IgD-negative memory B cell (primary cell): ENCODE measurements around the gene TLR10. TPM values are rescaled to one million over a fixed set of nuclear protein-coding genes. Genes with fewer than 3 reads are reported as not detected.
A peak's percentile ranks its signal among the peaks of the same experiment; 100 is the strongest.
"Not testable (repeated sequence)": the region's sequence is repeated elsewhere in the genome, so short reads cannot be mapped to it uniquely, and the experiment has no call there.

Source experiments
- H3K27ac Mint-ChIP-seq, 3 donors: one replicate each; pipeline ENCODE4 v1.8.0; 2020 to 2022; ENCODE audit warnings: mild to moderate bottlenecking in 3 of 3, mixed read lengths in 3 of 3, moderate library complexity in 1 of 3
- H3K27me3 Mint-ChIP-seq: one replicate; pipeline ENCODE4 v1.8.0; 2021; ENCODE audit warnings: mixed read lengths
- H3K36me3 Mint-ChIP-seq: one replicate; pipeline ENCODE4 v1.8.0; 2020; ENCODE audit warnings: mild to moderate bottlenecking, mixed read lengths
- H3K4me1 Mint-ChIP-seq, 3 donors: one replicate each; pipeline ENCODE4 v1.8.0; 2020 to 2022; ENCODE audit warnings: mixed read lengths in 3 of 3, mild to moderate bottlenecking in 1 of 3
- H3K4me3 Mint-ChIP-seq, 4 donors: one replicate each; pipeline ENCODE4 v1.8.0; 2020 to 2022; ENCODE audit warnings: mild to moderate bottlenecking in 4 of 4, mixed read lengths in 4 of 4, moderate library complexity in 3 of 4
- H3K9me3 Mint-ChIP-seq, 3 donors: one replicate each; pipeline ENCODE4 v1.8.0; 2020 to 2021; ENCODE audit warnings: mixed read lengths in 3 of 3, mild to moderate bottlenecking in 1 of 3
- polyA plus RNA-seq: library from polyadenylated mRNA; unstranded; fragments of 300-500 nt; fragmentation: Illumina TruSeq; gene quantifications from one replicate; pipeline ENCODE4 v1.2.3, GENCODE V29; 2021

TLR10 gene
- polyA plus RNA-seq, 1 donor from 2014 or later, result 183 TPM

DNA sequence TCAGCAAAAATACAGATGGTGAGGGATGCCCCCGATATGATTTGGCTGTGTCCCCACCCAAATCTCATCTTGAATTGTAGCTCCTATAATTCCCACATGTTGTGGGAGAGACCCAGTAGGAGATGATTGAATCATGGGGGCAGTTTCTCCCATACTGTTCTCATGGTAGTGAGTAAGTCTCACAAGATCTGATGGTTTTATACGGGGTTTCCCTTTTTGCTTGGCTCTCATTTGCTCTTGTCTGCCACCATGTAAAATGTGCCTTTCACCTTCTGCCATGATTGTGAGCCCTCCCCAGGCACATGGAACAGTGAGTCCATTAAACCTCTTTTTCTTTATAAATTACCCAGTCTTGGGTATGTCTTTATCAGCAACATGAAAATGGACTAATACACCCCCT lies 15.8 kb downstream of the TLR10 start:
- not testable (repeated sequence) for H3K36me3 Mint-ChIP-seq, H3K4me3 Mint-ChIP-seq, H3K27me3 Mint-ChIP-seq
- peak overlapping the region in 1 of 3 donors; percentile 86 for H3K27ac Mint-ChIP-seq
- peaks cover 55 to 60% (median 57%) of the 10 kb centered on the region in 3 donors for H3K4me1 Mint-ChIP-seq
- peaks cover 0 to 11% (median 7%) of the 10 kb centered on the region in 3 donors for H3K9me3 Mint-ChIP-seq

DNA sequence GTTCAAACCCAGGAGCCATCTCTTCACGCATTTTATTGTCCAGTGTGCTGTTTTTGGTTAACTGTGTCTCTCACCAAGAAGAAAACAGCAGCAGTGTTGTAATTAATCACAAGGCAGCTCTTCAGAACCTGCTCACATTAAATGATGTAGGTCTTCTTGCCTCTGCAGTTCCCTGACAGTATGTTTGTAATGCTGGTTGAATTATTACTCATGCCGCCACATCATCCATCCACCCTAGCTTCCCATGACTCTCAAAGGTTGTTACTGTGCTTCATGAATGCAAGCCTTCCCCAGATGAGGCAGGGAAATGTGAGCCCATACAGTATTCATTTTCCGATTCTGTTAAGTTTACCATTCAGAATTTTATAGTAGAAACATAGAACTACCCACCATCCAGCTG lies 17.4 kb downstream of the TLR10 start:
- no peak overlapping the region for H3K27ac Mint-ChIP-seq

GRCh38 chr4:38764277-38764676 lies 18.5 kb downstream of the TLR10 start:
- H3K4me1 Mint-ChIP-seq, result peaks cover 58 to 59% (median 58%) of the 10 kb centered on the region in 3 donors
- peak overlapping the region in 2 of 4 donors; percentile 65 to 73 for H3K4me3 Mint-ChIP-seq

More for the DNA sequence above, 17.4 kb downstream of the TLR10 start:
- Mint-ChIP-seq H3K9me3 (peaks cover 0 to 8% (median 4%) of the 10 kb centered on the region in 3 donors), H3K4me1 (peaks cover 60 to 63% (median 62%) of the 10 kb centered on the region in 3 donors), H3K27me3 (no peaks in the 10 kb centered on the region), H3K36me3 (peaks cover 7% of the 10 kb centered on the region), H3K4me3 (peak overlapping the region in 2 of 4 donors; percentile 37 to 67)

GRCh38 chr4:38762560-38762959 lies 20.2 kb downstream of the TLR10 start:
- Mint-ChIP-seq H3K27ac (peak overlapping the region; percentile 98 to 99 (median 98)), H3K27me3 (no peaks in the 10 kb centered on the region), H3K4me3 (peak overlapping the region; percentile 85 to 98 (median 93)), H3K4me1 (peaks cover 55 to 57% (median 56%) of the 10 kb centered on the region in 3 donors), H3K9me3 (peaks cover 0 to 6% (median 4%) of the 10 kb centered on the region in 3 donors), H3K36me3 (peaks cover 5% of the 10 kb centered on the region)

More at GRCh38 chr4:38764277-38764676, 18.5 kb downstream of the TLR10 start:
- Mint-ChIP-seq H3K9me3 (peaks cover 0 to 8% (median 4%) of the 10 kb centered on the region in 3 donors), H3K36me3 (peaks cover 5% of the 10 kb centered on the region), H3K27me3 (no peaks in the 10 kb centered on the region), H3K27ac (peak overlapping the region; percentile 24 to 75 (median 71))

DNA sequence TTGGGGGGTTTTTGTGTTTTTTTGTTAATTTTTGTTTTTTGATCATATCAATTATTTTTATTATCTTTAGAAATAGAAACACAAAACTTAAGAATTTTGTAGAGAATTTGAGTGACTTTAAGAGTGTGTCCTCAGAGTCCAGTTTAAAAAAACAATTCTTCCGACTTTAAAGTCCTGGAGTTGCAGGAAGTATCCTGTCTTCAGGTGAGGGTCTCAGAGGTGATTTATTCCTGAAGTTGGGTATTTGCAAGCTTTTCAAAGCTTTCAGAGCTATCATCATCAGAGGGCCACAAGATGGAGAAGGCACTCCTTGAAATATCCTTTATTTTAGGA lies 23.0 kb downstream of the TLR10 start:
- H3K9me3 Mint-ChIP-seq, result no peaks in the 10 kb centered on the region
- peak overlapping the region; percentile 13 to 99 (median 64) for H3K27ac Mint-ChIP-seq
- peak overlapping the region in 2 of 4 donors; percentile 49 to 76 for H3K4me3 Mint-ChIP-seq
- H3K4me1 Mint-ChIP-seq, result peaks cover 47 to 51% (median 48%) of the 10 kb centered on the region in 3 donors
- peaks cover 4% of the 10 kb centered on the region for H3K36me3 Mint-ChIP-seq
- no peaks in the 10 kb centered on the region for H3K27me3 Mint-ChIP-seq

DNA sequence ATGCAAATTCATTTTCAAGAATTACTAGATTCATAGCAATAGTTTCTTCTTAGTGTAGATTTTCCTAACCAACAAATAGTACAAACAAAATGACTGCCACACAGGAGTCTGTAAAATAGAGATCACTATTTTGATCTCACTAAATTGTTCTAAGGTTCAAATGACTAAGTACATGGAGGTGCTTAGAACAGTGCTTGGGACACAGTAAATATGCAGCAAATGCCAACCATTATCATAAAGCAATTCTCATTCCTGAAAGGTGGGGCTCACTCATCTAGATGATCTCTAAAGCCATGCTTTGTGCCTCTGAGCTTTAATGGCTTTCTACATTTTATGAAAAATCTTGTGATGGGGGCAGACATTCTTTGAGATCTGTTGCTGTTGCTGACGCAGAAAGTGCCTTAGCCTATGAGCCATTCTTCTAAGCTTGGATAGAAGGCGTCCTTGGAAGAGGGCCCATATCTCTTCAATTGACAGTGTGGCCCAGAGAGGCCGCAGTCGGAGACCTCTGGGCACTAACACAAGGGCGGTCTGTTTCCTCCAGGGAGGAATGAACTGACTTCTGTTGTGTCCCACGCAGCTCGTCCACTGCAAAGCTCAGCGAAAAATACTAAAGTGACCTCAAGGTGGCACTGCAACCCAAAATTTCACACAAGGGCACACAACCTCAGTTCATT lies 23.5 kb downstream of the TLR10 start:
- Mint-ChIP-seq H3K27ac (peak overlapping the region; percentile 4 to 64 (median 13)), H3K36me3 (peaks cover 3% of the 10 kb centered on the region), H3K4me3 (peak overlapping the region in 2 of 4 donors; percentile 49 to 76), H3K9me3 (no peaks in the 10 kb centered on the region), H3K4me1 (peaks cover 44 to 49% (median 46%) of the 10 kb centered on the region in 3 donors), H3K27me3 (no peaks in the 10 kb centered on the region)

DNA sequence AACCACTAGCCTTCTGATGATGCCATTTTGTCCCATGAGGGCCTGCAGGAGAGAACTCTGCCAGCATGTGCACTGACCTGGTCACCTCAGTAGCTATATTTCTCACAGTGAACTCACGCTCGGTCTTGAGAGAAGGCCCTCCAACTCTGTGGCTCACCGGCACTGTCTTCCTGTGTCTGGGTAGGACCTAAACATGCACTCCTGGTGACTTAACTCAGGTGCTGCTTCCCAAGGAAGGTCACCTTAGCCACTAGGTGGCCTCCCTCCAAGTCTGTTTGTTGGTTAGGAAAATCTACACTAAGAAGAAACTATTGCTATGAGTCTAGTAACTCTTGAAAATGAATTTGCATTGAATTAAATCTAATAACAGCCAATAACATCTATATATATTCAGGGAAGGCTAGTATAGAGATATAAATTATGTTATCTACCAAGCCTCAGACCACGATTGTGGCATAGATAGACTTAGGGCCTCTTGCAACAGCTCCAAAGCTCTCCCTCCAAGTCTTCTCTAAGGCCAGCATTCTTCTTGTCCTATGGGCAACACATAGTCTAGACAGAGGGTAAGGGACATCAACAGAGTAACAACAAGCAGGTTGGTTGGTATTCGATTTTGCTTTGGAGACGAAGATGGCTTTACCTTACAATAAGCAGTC lies 24.7 kb downstream of the TLR10 start:
- H3K27me3 Mint-ChIP-seq, result no peaks in the 10 kb centered on the region
- peak overlapping the region in 1 of 4 donors; percentile 56 for H3K4me3 Mint-ChIP-seq
- peaks cover 2% of the 10 kb centered on the region for H3K36me3 Mint-ChIP-seq
- peak overlapping the region in 1 of 3 donors; percentile 64 for H3K27ac Mint-ChIP-seq
- H3K4me1 Mint-ChIP-seq, result peaks cover 39 to 42% (median 41%) of the 10 kb centered on the region in 3 donors
- no peaks in the 10 kb centered on the region for H3K9me3 Mint-ChIP-seq

- peaks cover 3% of the 10 kb centered on the region for H3K36me3 Mint-ChIP-seq
- peaks cover 16 to 21% (median 18%) of the 10 kb centered on the region in 3 donors for H3K4me1 Mint-ChIP-seq
- peaks cover 3 to 10% (median 5%) of the 10 kb centered on the region in 3 donors for H3K9me3 Mint-ChIP-seq
- H3K4me3 Mint-ChIP-seq, result no peak overlapping the region
- H3K27ac Mint-ChIP-seq, result no peak overlapping the region
- no peaks in the 10 kb centered on the region for H3K27me3 Mint-ChIP-seq
Measured at GRCh38 chr4:38752941-38753806, 29.6 kb downstream of the TLR10 start.

GRCh38 chr4:38752372-38752940 lies 30.3 kb downstream of the TLR10 start:
- Mint-ChIP-seq H3K4me1 (peaks cover 9 to 14% (median 11%) of the 10 kb centered on the region in 3 donors), H3K9me3 (peaks cover 3 to 10% (median 7%) of the 10 kb centered on the region in 3 donors), H3K27ac (peak overlapping the region in 1 of 3 donors; percentile 71), H3K36me3 (peaks cover 5% of the 10 kb centered on the region), H3K27me3 (no peaks in the 10 kb centered on the region), H3K4me3 (peak overlapping the region in 2 of 4 donors; percentile 59 to 61)

GRCh38 chr4:38751341-38752010 lies 31.3 kb downstream of the TLR10 start:
- Mint-ChIP-seq H3K27me3 (no peaks in the 10 kb centered on the region), H3K27ac (no peak overlapping the region), H3K4me3 (peak overlapping the region in 1 of 4 donors; percentile 59), H3K4me1 (peaks cover 7 to 11% (median 8%) of the 10 kb centered on the region in 3 donors), H3K36me3 (peaks cover 9% of the 10 kb centered on the region), H3K9me3 (peaks cover 7 to 19% (median 12%) of the 10 kb centered on the region in 3 donors)

DNA sequence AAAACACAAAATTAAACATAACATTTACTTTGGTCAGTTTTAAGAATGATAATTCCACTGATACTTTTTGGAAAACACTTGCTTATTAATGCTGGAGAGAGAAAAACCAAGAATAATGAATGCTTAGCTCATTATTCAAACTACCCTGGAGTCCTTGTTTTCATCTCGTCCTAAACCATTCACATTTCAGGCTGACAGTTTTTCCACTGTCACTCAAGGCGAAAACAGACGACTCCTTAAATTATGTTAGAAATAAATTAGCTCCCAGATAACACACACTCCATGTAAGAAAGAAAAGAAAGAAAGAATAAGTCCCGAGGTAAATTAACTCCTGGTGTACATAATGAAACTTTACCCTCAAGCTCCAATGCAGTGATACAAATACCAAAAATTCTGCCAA lies 33.5 kb downstream of the TLR10 start:
- Mint-ChIP-seq H3K36me3 (peaks cover 7% of the 10 kb centered on the region), H3K27me3 (no peaks in the 10 kb centered on the region), H3K9me3 (peaks cover 7 to 19% (median 12%) of the 10 kb centered on the region in 3 donors), H3K4me3 (no peak overlapping the region), H3K4me1 (peaks cover 7 to 11% (median 8%) of the 10 kb centered on the region in 3 donors), H3K27ac (no peak overlapping the region)

DNA sequence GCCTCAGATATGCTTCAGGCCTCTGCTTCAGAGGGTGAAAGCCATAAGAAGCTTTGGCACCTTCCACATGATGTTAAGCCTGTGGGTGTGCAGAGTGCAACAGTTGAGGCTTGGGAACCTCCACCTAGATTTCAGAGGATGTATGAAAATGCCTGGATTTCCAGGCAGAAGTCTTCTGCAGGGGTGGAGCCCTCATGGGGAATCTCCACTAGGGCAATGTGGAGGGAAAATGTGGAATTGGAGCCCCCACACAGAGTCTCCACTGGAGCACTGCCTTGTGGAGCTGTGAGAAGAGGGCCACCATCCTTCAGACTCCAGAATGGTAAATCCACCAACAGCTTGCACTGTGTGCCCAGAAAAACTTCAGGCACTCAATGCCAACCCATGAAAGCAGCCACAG lies 35.2 kb downstream of the TLR10 start:
- Mint-ChIP-seq H3K4me3 (peak overlapping the region in 1 of 4 donors; percentile 29), H3K27me3 (no peaks in the 10 kb centered on the region), H3K9me3 (peaks cover 7 to 19% (median 12%) of the 10 kb centered on the region in 3 donors), H3K27ac (no peak overlapping the region), H3K36me3 (peaks cover 7% of the 10 kb centered on the region), H3K4me1 (peaks cover 14 to 18% (median 15%) of the 10 kb centered on the region in 3 donors)

DNA sequence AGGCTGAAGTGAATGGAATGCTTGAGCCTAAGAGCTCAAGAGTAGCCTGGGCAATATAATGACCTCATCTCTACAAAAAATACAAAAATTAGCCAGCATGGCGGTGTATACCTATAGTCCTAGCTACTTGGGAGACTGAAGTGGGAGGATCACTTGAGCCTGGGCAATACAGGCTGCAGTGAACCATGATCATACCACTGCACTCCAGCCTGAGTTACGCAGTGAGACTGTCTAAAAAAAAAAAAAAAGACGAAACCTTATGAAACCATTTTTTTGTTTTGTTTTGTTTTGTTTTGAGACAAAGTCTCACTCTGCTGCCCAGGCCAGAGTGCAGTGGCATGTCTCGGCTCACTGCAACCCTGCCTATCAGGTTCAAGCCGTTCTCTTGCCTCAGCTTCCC lies 36.9 kb downstream of the TLR10 start:
- Mint-ChIP-seq H3K4me3 (no peak overlapping the region), H3K27ac (no peak overlapping the region), H3K27me3 (no peaks in the 10 kb centered on the region), H3K9me3 (peaks cover 7 to 19% (median 12%) of the 10 kb centered on the region in 3 donors), H3K4me1 (peaks cover 7% of the 10 kb centered on the region in 3 donors), H3K36me3 (peaks cover 7% of the 10 kb centered on the region)

GRCh38 chr4:38743866-38744265 lies 38.9 kb downstream of the TLR10 start:
- Mint-ChIP-seq H3K27me3 (no peaks in the 10 kb centered on the region), H3K4me1 (peaks cover 7% of the 10 kb centered on the region in 3 donors), H3K27ac (no peak overlapping the region), H3K4me3 (peak overlapping the region in 2 of 4 donors; percentile 10), H3K36me3 (peaks cover 7% of the 10 kb centered on the region), H3K9me3 (peaks cover 7 to 12% (median 12%) of the 10 kb centered on the region in 3 donors)
